Lung (tissue), 12 donors: ENCODE results near the gene DIP2B. TPM values are rescaled to one million over a fixed set of nuclear protein-coding genes. Genes with fewer than 3 reads are reported as not detected.

Source experiments
- ATAC-seq: fragments of 200-7000 bp; cut with Tn5 transposase; one replicate; pipeline ENCODE4 v1.9.1; 2020; ENCODE audit warnings: moderate number of reproducible peaks; ENCODE audit not compliant: insufficient read depth, low FRiP score
- DNase-seq, 3 donors: peaks; one replicate each; pipeline ENCODE4 v3.0.0-alpha.2; 2013 to 2017
- H3K27ac ChIP-seq, 2 donors: one replicate each; pipeline ENCODE4 v1.5.1; 2013; ENCODE audit warnings: mild to moderate bottlenecking in 2 of 2, moderate library complexity in 2 of 2, control low read depth in 1 of 2, inconsistent platforms in 1 of 2, low read depth in 1 of 2, low read length in 1 of 2
- H3K27me3 ChIP-seq, 3 donors: one replicate each; pipeline ENCODE4 v1.5.1; 2013; ENCODE audit warnings: low read length in 2 of 3; ENCODE audit not compliant: control insufficient read depth in 3 of 3, insufficient read depth in 3 of 3
- H3K36me3 ChIP-seq, 4 donors: one replicate each; pipeline ENCODE4 v1.5.1; 2013; ENCODE audit warnings: low read length in 4 of 4, mild to moderate bottlenecking in 1 of 4, moderate library complexity in 1 of 4; ENCODE audit not compliant: control insufficient read depth in 4 of 4, insufficient read depth in 4 of 4
- H3K4me1 ChIP-seq, 5 donors: one replicate each; pipeline ENCODE4 v1.5.1; 2013; ENCODE audit warnings: low read length in 5 of 5, mild to moderate bottlenecking in 2 of 5, moderate library complexity in 1 of 5; ENCODE audit not compliant: control insufficient read depth in 5 of 5, insufficient read depth in 5 of 5
- H3K4me3 ChIP-seq: one replicate; pipeline ENCODE4 v1.5.1; 2013; ENCODE audit warnings: mild to moderate bottlenecking, control low read depth, moderate library complexity
- H3K9ac ChIP-seq, 2 donors: one replicate each; pipeline ENCODE4 v1.5.1; 2013; ENCODE audit warnings: low read length in 2 of 2, control low read depth in 1 of 2; ENCODE audit not compliant: insufficient read depth in 1 of 2
- H3K9me3 ChIP-seq, 4 donors: one replicate each; pipeline ENCODE4 v1.5.1; 2013; ENCODE audit warnings: low read length in 3 of 4, mild to moderate bottlenecking in 1 of 4, moderate library complexity in 1 of 4; ENCODE audit not compliant: control insufficient read depth in 4 of 4, insufficient read depth in 3 of 4
- CTCF ChIP-seq: IDR thresholded peaks from 2 replicates; pipeline ENCODE4 v1.5.1; 2012; ENCODE audit warnings: mild to moderate bottlenecking; ENCODE audit errors: control extremely low read depth, extremely low read depth
- WGBS, 2 donors: extraction: QIAGEN DNeasy Blood & Tissue Kit; methylation state at CpG; one replicate each; pipeline ENCODE4 v1.1.7; 2013; 5-methylcytosine and 5-hydroxymethylcytosine counted together
- polyA plus RNA-seq, 2 donors: library from polyadenylated mRNA; stranded (reverse); fragments of 200-250 nt; gene quantifications; one replicate each; pipeline ENCODE4 v1.2.1, GENCODE V29; 2013
- total RNA-seq, 2 donors: library from RNA; depleted of rRNA in 1 of 2; stranded (reverse); fragments of >200 nt in 1 of 2; gene quantifications; one replicate each; pipeline ENCODE4 v1.2.1, GENCODE V29; 2014 to 2021
- donor health status: control.
- donor health status: control.
- donor health status: Bipolar disorder and iron deficiency.
- donor health status: healthy.
- donor health status: DM: yes; HTN: yes; CAD: no.

Gene DIP2B
- total and polyA plus RNA-seq, 4 donors = 4.2 to 55.8 (median 18.6) TPM

GRCh38 chr12:50557421-50557820, 52.6 kb downstream of the DIP2B start:
- no peak for ATAC-seq

GRCh38 chr12:50558970-50559369, 54.2 kb downstream of the DIP2B start:
- H3K36me3 ChIP-seq = peaks cover 0 to 1% (median 0%) of the 10 kb centered on the region in 4 donors
- H3K4me3 ChIP-seq = no peak overlapping the region
- DNase-seq (no peak), ATAC-seq (no peak)
- peaks cover 2 to 13% (median 4%) of the 10 kb centered on the region in 5 donors for H3K4me1 ChIP-seq
- no peak overlapping the region for H3K9ac ChIP-seq
- H3K27me3 ChIP-seq = no peaks in the 10 kb centered on the region
- no peak for TF ChIP-seq CTCF
- WGBS, 2 donors = 17 to 21% methylated on average over 1 of the region's 1 CpG
- no peaks in the 10 kb centered on the region for H3K9me3 ChIP-seq
- no peak overlapping the region for H3K27ac ChIP-seq

More at GRCh38 chr12:50557421-50557820, 52.6 kb downstream of the DIP2B start:
- 96 to 100% methylated on average over 2 of the region's 2 CpGs for WGBS, 2 donors
- Histone ChIP-seq H3K36me3 (peaks cover 0 to 5% (median 2%) of the 10 kb centered on the region in 4 donors), H3K4me1 (peaks cover 0 to 13% (median 0%) of the 10 kb centered on the region in 5 donors), H3K4me3 (no peak overlapping the region), H3K9me3 (no peaks in the 10 kb centered on the region), H3K27me3 (no peaks in the 10 kb centered on the region), H3K27ac (no peak overlapping the region), H3K9ac (no peak overlapping the region)
- TF ChIP-seq CTCF = no peak
- no peak for DNase-seq

- no peak overlapping the region for H3K27ac ChIP-seq
- peaks cover 0 to 17% (median 7%) of the 10 kb centered on the region in 5 donors for H3K4me1 ChIP-seq
- no peaks in the 10 kb centered on the region for H3K36me3 ChIP-seq
- DNase-seq (no peak), ATAC-seq (no peak)
- no peak for TF ChIP-seq CTCF
- no peak overlapping the region for H3K9ac ChIP-seq
- no peaks in the 10 kb centered on the region for H3K27me3 ChIP-seq
- no peaks in the 10 kb centered on the region for H3K9me3 ChIP-seq
- no peak overlapping the region for H3K4me3 ChIP-seq
- WGBS, 2 donors = 88 to 89% methylated on average over 7 of the region's 7 CpGs
These were observed 58.0 kb downstream of the DIP2B start for GRCh38 chr12:50562520-50563433.
